GM21576 (cell line): ENCODE measurements around the gene CDH12.
"Not testable (repeated sequence)": the region's sequence is repeated elsewhere in the genome, so short reads cannot be mapped to it uniquely, and the experiment has no call there.

Source experiments
- ATAC-seq: cut with Tn5 transposase; IDR thresholded peaks from one replicate; pipeline ENCODE4 v1.9.1; 2021; ENCODE audit warnings: mild to moderate bottlenecking, moderate library complexity; ENCODE audit not compliant: unreplicated experiment

The CDH12 gene

GRCh38 chr5:22315052-22315451, 538.1 kb downstream of the CDH12 start:
- not testable (repeated sequence) for ATAC-seq

- ATAC-seq, result no peak
Measured at GRCh38 chr5:22314548-22314947, 538.6 kb downstream of the CDH12 start.

GRCh38 chr5:22306011-22306410, 547.1 kb downstream of the CDH12 start:
- ATAC-seq, result no peak

- no peak for ATAC-seq
Measured at GRCh38 chr5:22295832-22296231, 557.3 kb downstream of the CDH12 start.

GRCh38 chr5:22293147-22293546, 560.0 kb downstream of the CDH12 start:
- no peak for ATAC-seq

- no peak for ATAC-seq
Measured at GRCh38 chr5:22278164-22278563, 575.0 kb downstream of the CDH12 start.

- ATAC-seq, result no peak
Measured at GRCh38 chr5:22277006-22277405, 576.1 kb downstream of the CDH12 start.

- ATAC-seq, result not testable (repeated sequence)
Measured at GRCh38 chr5:22265855-22266254, 587.3 kb downstream of the CDH12 start.

- ATAC-seq, result no peak
Measured at GRCh38 chr5:22258139-22258538, 595.0 kb downstream of the CDH12 start.

GRCh38 chr5:22250528-22250927, 602.6 kb downstream of the CDH12 start:
- no peak for ATAC-seq

GRCh38 chr5:22249209-22249729, 603.9 kb downstream of the CDH12 start:
- ATAC-seq, result no peak

GRCh38 chr5:22245770-22246169, 607.4 kb downstream of the CDH12 start:
- no peak for ATAC-seq

- ATAC-seq, result no peak
Measured at GRCh38 chr5:22242532-22242931, 610.6 kb downstream of the CDH12 start.

- no peak for ATAC-seq
Measured at GRCh38 chr5:22238047-22238446, 615.1 kb downstream of the CDH12 start.

GRCh38 chr5:22226423-22226822, 626.7 kb downstream of the CDH12 start:
- no peak for ATAC-seq

GRCh38 chr5:22223079-22223478, 630.1 kb downstream of the CDH12 start:
- no peak for ATAC-seq

GRCh38 chr5:22213703-22214495, 639.2 kb downstream of the CDH12 start:
- not testable (repeated sequence) for ATAC-seq

GRCh38 chr5:22212254-22212991, 640.7 kb downstream of the CDH12 start:
- not testable (repeated sequence) for ATAC-seq

GRCh38 chr5:22208463-22208862, 644.7 kb downstream of the CDH12 start:
- not testable (repeated sequence) for ATAC-seq

GRCh38 chr5:22188651-22189050, 664.5 kb downstream of the CDH12 start:
- ATAC-seq, result not testable (repeated sequence)

- ATAC-seq, result not testable (repeated sequence)
Measured at GRCh38 chr5:22187632-22188228, 665.4 kb downstream of the CDH12 start.
